GM12875 (cell line): ENCODE results near the gene MXRA8.

Source experiments
- H3K4me3 ChIP-seq: one replicate; pipeline ENCODE4 v1.5.1; 2011; ENCODE audit warnings: low read depth, low read length, control low read depth
- TF ChIP-seq, protein P1 (sequence below): IDR thresholded peaks from 2 replicates; pipeline ENCODE4 v1.5.1; 2011; ENCODE audit warnings: low read depth, mild to moderate bottlenecking, control low read depth, inconsistent platforms, low read length, moderate library complexity, borderline replicate concordance; ENCODE audit not compliant: insufficient read depth

The MXRA8 gene

GRCh38 chr1:1402072-1402900 lies 43.9 kb upstream of the MXRA8 start:
- no peak overlapping the region for H3K4me3 ChIP-seq
- TF ChIP-seq, protein P1, sequence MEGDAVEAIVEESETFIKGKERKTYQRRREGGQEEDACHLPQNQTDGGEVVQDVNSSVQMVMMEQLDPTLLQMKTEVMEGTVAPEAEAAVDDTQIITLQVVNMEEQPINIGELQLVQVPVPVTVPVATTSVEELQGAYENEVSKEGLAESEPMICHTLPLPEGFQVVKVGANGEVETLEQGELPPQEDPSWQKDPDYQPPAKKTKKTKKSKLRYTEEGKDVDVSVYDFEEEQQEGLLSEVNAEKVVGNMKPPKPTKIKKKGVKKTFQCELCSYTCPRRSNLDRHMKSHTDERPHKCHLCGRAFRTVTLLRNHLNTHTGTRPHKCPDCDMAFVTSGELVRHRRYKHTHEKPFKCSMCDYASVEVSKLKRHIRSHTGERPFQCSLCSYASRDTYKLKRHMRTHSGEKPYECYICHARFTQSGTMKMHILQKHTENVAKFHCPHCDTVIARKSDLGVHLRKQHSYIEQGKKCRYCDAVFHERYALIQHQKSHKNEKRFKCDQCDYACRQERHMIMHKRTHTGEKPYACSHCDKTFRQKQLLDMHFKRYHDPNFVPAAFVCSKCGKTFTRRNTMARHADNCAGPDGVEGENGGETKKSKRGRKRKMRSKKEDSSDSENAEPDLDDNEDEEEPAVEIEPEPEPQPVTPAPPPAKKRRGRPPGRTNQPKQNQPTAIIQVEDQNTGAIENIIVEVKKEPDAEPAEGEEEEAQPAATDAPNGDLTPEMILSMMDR = peak; percentile 66

DNA sequence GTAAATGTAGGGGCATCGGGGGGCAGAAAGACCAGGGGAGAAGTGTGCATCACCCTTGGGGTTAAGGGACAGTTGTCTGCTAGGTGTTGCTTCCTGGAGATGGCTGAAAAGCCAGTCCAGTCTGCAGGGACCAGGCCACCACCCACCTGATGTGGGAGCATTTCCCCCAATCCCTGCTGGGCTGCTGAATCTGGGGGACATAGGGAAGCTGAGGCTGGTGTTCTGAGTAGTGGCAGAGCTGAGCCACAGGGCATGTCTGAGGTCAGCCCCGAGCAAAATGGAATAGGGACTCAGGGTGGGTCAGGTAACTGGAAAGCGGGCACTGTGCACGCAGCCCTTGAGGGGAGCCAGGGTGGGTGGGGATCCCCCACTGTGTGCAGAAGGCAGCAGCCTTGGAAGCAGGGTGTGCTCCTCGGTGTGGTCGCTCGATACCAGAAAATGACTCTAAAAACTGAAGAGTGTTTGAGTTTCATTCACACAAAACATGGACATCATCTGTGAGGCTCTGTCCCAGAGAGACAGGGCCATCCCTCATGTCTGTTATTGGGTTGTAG lies 43.2 kb upstream of the MXRA8 start:
- TF ChIP-seq, protein P1 = no peak
- no peak overlapping the region for H3K4me3 ChIP-seq

DNA sequence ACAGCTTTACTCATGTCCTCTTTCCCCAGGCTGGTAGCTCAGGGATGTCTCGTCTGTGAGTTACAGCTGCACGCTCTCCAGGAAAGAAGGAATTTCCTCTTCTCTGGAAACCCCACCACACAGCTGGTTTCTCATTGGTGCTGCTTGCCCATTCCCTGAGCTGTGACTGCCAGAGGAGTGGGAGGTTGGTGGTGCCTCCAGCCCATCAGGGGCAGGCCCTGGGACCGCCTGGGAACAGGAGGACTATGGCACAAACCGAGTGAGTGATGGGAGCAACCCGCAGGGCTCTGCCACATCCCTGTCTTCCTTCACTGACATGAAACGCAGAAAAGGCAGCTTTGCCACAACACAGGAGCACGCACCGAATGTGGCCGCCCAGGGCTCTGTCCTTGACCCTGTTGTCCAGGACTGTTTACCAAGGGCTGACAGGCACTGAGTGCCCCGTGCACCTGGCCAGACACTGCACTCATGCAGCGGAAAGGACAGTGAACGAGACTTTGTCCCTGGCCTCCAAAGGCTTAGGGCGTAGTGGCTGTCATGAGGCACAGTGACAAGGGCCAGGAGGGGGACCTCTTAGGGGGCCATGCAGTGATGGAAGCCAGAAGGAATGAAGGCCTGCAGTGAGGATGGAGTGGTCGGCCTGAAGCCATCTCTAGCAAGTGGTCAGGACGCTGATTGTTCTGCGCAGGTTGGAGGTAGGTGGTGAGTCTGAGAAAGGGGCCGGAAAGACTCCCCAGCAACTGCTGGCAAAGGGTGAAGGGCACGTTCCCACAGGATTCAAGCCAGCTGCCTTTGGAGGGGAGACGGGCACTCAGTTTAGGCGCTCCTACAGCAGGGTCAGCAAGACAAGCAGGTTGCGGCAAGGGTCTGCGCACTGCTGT lies 42.5 kb upstream of the MXRA8 start:
- TF ChIP-seq, protein P1 = no peak
- peak overlapping the region; percentile 99 for H3K4me3 ChIP-seq

DNA sequence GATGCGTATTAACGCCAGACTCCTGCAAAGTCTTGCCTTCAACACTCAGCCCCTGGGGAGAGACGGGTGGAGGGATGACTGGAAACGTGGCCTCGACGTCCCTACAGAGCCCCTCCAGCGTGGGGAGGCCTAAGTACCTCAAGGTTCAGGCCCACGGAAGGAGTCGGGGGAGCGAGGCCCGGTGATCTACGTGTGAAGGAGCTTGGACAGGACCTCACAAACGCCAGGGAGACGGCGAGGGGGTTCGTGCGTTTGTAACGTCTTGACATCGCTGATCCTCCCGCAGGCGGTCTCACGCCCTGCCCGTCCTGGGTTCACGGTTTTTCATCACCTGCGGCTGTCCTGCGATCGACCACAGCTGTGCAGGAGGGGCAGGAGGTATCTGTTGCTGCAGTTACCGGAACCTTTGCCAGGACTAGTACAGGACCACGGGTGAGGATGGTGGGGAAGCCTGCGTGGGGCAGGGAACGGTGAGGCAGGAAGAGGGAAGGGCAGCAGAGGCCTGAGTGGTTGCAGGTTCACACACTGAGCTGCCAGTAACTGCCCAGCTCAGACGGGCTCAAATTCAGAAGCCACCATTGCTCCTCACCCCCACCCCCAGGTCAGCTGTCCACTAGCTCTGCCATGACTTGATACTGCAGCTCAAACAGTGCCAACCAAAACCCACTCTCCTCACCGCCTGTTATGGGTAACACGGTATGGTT lies 41.7 kb upstream of the MXRA8 start:
- TF ChIP-seq, protein P1 = no peak
- peak overlapping the region; percentile 99 for H3K4me3 ChIP-seq

DNA sequence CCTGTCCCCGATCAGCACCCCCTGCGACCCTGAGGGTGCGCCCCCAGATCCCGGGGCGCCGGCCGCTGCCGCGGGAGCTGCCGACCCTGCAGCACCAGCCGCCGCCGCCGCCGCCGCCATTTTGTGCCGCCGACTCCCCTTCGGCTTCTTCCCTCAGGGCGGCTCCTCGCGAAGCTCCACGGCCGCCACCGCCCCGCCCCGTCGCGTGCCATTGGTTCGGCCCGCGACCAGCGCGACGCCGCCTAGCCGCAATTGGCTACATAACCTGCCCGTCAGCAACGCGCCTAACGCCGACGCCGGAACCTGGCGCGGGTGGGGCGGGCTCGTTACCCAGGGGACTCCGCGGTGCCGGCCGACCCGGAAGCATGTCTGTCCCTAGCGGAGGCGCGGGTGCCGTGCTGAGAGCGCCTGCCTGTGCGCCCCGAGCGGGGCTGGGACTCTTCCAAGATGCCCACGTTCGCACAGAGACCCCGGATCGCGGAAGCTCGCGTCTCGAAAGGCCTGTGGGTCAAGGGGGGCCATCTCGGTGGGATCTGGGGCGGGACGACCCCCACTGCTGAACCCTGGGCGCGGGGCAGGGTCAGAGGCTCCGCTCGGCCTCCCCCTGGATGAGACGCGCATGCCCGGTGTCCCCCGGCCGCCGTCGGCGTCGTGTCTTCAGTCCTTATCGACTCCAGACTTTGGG lies 41.0 kb upstream of the MXRA8 start, which contains the start of gene CCNL2:
Gene CCNL2, minus strand, starts transcription at position 149 of the 685 bp plus-strand sequence. Its CDS starts 29 bp downstream, at position 120.
- H3K4me3 ChIP-seq = peak within 1 kb of the TSS; percentile 99
- TF ChIP-seq, protein P1 = peak; percentile 72

DNA sequence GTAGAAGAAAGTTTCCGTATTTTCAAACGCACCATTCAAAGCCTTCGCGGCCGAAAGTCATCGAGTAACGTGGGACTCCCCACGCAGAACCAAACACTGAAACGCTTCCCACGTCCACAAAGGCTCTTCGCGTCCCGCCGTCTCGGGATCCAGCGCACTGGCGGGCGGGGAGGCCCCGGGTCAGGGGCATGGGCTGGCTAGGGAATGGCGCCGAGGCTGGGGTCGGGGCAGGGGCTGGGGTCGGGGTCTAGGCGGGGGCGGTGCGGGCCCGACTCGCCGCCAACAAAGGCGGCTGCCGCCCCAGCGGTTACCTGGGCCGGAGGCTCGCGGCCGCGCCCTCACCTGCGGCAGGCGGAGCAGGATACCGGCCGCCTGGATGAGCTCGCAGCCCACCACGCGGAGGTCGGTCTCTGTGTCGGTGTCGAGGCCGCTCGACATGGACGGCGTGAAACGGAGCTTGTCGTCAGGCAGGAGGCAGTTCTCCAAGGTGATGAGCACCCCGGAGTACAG lies 40.4 kb upstream of the MXRA8 start:
- TF ChIP-seq, protein P1 = no peak
- peak overlapping the region; percentile 99 for H3K4me3 ChIP-seq
